HG03039 (cell line): ENCODE results near the gene ELP5.

Experiments
- ATAC-seq: cut with Tn5 transposase; IDR thresholded peaks from one replicate; pipeline ENCODE4 v1.9.1; 2021; ENCODE audit warnings: mild to moderate bottlenecking, moderate library complexity; ENCODE audit not compliant: unreplicated experiment

Gene ELP5

DNA sequence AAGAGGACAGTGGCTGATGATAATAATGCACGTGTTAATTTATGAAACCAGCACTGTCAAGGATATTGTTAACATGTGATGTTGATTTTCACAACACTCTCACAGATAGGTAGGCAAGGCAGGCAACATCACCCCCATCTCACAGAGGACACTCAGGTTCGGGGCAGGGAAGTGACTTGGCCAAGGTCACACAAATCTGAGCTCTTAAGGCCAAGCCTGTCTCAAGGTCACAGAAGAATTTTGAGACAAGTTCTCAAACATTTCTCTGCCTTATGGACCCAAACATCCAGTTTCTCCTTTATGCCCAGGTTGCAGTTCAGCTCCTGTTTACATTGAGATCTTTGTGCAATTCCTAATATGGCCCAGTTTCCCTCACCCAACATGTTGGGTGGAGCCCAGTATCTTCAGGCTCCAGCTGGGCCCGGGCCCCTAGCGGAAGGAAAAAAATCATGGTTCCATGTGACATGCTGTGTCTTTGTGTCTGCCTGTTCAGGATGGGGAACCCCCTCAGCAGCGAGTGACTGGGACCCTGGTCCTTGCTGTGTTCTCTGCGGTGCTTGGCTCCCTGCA is 30.8 kb downstream of the ELP5 start:
- ATAC-seq, result no peak

DNA sequence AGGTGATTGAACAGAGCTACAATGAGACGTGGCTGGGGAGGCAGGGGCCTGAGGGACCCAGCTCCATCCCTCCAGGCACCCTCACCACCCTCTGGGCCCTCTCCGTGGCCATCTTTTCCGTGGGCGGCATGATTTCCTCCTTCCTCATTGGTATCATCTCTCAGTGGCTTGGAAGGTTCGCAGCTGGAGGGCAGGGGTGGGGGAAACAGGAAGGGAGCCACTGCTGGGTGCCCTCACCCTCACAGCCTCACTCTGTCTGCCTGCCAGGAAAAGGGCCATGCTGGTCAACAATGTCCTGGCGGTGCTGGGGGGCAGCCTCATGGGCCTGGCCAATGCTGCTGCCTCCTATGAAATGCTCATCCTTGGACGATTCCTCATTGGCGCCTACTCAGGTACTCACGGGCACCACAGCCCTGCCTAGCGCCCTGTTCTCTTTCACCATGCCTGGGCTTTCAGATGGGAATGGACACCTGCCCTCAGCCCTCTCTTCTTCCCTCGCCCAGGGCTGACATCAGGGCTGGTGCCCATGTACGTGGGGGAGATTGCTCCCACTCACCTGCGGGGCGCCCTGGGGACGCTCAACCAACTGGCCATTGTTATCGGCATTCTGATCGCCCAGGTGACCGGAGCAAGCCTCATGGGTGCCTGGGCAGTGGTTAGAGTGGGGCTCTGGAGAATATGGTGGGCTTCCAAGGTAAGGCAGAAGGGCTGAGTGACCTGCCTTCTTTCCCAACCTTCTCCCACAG is 31.6 kb downstream of the ELP5 start:
- ATAC-seq, result no peak

DNA sequence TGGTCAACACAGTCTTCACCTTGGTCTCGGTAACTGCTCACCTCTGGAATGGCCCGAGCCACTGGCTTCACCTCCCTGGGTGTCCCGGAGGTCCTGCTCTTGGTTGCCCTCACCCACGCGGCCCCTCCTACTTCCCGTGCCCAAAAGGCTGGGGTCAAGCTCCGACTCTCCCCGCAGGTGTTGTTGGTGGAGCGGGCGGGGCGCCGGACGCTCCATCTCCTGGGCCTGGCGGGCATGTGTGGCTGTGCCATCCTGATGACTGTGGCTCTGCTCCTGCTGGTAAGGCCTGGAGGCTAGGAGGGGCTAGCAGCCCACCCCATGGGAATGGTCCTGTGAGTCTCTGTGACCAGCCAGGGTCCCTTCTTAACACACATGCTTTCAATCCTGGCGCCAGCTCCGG is 32.9 kb downstream of the ELP5 start:
- no peak for ATAC-seq

DNA sequence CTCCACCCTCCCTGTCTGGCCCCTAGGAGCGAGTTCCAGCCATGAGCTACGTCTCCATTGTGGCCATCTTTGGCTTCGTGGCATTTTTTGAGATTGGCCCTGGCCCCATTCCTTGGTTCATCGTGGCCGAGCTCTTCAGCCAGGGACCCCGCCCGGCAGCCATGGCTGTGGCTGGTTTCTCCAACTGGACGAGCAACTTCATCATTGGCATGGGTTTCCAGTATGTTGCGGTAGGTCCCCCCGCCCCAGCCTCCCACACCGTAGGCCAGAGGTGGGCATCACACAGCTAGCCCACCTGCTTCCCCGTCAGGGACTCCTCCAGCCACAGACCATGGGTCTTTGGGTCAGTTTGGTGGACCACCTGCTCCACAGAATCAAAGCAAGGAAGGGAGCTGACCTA is 33.7 kb downstream of the ELP5 start:
- ATAC-seq, result no peak

DNA sequence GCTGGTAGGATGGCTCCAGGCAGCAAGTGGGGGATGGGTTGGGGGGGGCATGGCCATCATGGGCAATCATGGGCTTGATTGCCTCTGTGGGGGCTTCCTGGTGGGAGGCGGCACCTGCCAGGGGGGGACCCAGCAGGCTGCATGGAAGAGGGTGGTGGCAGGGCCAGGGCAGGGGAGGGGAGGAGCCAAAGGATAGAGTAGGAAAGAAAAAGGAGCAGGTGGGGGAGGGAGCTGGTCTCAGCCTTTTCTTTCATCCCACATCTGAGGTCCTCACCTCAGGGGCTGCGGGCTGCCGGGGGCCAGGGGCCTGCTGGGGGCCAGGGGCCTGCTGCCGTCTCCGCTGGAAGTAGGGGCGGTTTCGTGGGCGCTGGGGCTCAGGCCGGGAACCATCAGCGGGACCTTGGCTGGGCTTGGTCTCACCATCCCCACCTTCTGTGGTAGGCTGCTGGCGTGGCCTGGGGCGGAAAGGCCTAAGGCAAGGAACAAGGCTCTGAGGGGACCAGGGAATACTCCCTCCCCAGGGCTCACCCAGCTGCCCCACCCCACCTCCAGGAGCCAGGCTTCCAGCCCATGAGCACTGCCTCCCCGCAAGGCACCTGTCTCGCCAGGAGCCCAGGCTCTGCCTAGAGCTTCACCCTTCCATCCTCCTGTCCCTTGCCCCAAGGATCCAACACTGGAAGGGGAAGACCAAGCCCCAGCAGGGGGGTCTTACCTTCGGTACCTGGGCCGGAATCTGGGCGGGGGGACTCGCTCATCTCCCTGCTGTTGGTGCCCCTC is 37.4 kb downstream of the ELP5 start:
- ATAC-seq, result no peak

DNA sequence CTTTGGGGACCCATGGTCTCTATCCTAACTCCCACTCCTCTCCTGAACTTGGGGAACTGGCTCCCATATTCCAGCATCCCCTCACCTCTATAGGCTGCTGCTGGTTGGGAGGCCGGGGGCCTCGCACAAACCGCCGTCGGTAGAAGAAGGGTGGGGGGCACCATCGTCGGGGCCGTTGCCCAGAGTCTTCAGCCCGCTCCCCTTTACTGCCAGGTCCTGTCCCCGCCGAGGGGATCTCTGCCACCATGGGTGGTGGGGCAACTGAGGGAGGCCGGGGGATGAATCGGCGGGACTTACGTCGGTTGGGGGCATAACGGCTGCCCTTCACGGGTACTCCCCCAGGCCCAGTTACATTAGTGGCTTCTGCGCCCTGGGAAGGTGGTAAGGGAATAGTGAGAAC is 38.2 kb downstream of the ELP5 start:
- no peak for ATAC-seq

DNA sequence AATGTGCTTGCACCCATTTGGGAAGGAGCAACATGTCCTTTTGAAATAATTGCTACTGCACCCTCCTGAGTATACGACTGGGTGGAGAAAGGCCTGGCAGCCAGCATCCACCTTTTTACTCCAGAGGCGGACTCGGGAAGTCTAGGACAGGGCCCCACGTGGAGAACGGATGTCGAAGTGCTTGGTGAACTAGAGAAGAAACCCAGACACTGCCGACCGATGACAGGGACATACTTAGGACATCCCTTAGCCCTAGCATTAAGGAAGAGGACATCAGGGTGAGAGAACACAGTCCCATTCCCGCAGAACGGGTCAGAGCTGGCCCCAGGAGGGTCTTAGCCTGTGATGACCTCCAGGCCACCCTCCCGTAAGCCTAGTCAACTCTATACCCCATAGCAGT is 38.7 kb downstream of the ELP5 start:
- ATAC-seq, result no peak

DNA sequence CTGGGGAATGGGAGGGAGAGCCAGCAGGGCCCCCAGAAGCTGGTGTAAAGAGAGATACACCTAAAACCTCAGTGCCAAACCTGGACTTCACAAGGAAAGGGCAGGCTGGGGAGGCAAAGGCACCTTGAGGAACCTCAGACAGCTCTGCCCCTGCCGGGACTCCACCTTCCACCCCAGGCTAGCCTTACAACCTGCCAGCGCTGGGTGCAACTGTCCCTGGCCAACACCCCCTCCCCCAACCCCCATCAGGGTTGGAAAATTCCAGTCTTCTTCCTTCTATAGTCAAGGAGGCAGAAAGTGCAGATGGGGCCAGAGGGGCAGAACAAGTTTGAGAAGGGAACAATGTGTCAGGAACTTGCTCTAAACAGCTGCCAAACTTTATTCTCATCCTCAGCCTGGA is 40.2 kb downstream of the ELP5 start:
- ATAC-seq, result no peak

DNA sequence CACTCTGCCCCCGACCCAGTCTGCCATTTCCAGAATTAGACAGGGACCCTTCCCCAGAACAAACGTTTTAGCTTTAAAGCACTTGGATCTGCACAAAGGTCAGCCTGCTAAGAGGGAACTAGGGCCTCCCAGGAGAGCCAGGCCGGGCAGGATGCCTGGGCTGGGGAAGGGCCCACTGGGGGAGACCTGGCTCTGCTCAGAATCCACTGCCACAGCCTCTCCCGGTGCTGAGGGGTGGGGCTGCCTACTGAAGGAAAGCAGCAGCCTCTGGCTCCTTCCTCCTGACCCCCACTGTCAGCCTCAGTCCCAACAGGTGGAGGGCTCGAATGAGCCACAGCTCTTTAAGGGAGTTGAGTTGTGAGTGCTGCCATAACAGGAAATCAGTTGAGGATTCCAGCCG is 40.7 kb downstream of the ELP5 start:
- ATAC-seq, result no peak

DNA sequence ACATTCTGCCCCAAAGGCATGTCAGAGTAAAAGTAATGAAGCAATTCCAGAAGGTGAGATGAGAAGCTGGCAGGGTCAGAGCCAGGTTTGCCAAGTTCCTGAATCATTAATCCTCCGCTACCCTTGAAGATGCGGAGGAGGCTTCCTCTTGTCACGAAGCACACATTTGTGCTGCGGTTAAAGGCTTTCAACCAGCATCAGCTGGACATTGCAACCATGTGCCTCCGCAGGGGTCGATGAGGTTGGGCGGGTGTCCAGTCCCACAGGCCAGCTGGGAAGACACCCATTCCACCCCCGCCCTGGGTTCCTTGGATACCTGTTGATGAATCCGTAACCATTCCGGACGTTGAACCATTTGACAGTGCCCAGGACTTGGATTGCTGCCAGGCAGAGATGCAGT is 41.1 kb downstream of the ELP5 start:
- ATAC-seq, result no peak

DNA sequence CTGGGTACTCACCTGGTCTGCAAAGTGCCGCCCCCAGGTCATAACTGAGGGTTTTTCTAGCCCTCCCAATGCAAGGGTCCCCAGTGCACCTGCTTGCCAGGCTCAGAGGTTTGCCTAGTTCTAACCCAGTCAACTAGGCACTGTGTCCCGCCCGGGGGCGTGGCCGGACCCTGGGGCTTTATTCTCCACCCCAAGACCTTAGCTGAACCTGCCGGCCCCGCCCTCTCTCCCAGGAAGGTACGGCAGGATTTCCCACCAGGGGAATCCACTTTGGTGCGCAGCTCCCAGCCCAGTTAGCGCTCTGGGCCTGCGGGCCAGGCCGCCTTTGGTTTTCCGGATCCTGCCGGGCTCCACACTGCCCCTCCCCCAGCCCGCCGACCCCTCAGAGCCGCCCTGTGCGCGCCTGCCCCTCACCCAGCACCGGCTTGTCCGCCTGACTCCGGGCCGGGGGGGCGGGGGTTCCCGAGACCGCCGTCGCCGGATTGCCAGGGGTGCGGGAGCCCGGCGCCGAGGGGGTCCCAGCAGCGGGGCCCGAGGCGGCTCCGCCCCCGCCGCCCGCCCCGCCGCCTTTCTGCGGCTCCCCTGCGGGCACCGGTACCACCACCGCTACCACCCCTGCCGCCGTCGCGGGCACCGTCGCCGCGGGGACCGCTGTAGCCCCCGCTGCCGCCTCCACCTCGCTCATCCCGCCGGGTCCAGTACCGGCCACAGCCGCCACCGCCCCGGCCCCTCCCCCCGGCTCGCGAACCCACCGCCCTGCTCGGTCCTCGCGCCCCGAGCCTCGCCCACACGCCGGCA is 42.0 kb downstream of the ELP5 start:
- no peak for ATAC-seq

DNA sequence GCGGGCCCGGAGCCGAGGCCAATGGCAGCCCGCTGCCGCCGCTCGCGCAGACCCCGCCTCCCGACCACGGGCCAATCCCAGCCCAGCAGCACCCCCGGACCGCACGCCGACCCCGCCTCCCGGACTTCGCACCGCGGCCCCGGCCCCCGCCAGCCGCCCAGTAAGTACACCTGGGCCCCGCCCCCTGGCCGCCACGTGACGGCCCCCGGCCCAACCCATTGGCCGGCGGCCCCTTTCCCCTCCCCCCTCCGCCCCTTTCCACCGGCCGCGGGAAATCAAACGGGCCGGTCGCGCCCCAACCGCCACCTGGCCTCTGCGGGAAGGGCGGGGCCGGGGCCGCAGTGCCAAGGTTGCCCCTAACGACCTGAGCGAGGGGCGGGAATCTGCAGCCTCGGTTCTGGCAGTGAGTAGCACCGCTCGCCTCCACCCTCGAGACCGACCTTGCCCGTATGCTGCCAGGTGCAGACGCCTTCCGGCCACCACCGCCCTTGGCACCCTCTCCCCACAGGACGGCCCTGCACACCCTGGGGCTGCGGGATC is 42.7 kb downstream of the ELP5 start, which contains the start of gene YBX2:
Gene YBX2 (minus strand): TSS at position 26 of the 540 bp plus-strand sequence. CDS start 139 bp downstream, outside the sequence.
- no peak for ATAC-seq

DNA sequence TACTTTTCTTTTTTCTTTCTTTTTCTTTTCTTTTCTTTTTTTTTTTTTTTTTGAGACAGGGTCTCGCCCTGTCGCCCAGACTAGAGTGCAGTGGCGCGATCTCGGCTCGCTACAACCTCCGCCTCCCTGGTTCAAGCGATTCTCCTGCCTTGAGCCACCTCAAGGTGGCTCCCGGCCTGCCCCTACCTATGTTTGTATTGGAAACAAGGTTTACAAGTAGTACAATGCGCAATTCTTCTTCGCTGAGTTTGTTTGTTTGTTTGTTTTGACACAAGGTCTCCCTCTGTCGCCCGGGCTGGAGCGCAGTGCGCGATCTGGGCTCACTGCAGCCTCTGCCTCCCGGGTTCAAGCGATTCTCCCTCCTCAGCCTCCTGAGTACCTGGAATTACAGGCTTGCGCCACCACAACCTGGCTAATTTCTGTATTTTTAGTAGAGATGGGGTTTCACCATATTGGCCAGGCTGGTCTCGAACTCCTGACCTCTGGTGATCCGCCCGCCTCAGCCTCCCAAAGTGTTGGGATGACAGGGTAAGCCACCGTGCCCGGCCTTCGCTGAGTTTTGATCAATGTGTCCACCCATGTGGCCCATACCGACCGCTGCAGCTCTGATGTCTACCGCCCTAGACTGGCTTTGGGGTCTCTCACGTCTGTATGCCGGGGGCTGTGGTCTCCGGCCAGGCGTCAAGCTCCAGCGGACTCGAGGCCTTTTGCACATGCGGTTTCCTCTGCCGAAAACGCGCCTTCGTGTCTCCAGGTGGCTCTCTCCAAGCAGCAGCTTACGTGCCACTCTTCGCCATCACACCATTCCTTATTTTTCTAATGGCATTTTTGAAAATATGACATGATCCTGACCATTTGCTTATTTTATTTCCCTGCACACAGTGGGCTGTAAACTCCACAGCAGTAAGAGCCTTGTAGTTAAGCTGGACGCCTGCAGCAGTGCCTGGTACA is 43.5 kb downstream of the ELP5 start:
- no peak for ATAC-seq

DNA sequence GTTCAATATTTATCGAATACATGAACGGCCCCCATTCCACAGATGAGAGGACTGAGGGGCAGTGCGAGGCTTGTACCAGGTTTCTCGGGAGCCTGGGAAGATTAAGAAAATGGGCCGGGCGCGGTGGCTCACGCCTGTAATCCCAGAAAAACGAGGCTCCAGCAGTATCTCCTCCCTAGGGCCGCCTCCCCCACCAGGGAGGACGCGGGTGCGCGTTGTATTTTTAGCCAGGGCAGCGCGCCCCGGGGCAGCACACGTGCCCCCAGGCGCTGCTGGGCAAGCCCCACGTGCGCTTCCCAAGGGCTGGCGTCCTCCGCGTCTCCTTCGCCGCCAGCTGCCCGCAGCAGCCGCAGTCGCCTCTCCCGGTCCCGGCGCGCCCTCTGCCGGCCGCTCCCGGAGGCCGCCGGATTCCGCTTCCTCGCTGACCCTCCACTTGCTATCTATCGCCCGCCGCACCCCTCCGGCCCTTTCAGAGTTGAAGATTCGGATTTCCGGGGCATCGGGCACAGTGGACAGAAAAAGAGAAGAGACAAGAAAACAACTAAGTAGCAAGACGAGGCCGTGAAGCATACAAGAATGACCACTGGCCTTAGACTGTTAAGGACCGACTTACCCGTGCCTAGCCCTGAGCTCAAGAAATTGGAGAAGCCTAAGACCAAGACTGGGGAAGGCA is 44.3 kb downstream of the ELP5 start:
- peak; percentile 58 for ATAC-seq

DNA sequence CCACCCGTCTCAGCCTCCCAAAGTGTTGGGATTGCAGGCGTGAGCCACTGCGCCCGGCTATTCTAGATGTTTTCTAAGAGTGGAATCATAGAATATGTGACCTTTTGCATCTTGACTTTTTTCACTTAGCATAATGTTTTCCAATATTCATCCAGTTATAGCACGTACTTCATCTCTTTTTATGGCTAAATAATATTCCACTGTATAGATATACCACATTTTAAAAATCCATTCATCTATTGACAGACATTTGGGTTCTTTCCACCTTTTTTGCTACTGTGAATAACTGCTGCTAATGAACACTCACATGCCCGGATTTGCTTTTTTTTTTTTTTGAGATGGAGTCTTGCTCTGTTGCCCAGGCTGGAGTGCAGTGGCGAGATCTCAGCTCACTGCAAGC is 52.2 kb downstream of the ELP5 start:
- ATAC-seq, result no peak

DNA sequence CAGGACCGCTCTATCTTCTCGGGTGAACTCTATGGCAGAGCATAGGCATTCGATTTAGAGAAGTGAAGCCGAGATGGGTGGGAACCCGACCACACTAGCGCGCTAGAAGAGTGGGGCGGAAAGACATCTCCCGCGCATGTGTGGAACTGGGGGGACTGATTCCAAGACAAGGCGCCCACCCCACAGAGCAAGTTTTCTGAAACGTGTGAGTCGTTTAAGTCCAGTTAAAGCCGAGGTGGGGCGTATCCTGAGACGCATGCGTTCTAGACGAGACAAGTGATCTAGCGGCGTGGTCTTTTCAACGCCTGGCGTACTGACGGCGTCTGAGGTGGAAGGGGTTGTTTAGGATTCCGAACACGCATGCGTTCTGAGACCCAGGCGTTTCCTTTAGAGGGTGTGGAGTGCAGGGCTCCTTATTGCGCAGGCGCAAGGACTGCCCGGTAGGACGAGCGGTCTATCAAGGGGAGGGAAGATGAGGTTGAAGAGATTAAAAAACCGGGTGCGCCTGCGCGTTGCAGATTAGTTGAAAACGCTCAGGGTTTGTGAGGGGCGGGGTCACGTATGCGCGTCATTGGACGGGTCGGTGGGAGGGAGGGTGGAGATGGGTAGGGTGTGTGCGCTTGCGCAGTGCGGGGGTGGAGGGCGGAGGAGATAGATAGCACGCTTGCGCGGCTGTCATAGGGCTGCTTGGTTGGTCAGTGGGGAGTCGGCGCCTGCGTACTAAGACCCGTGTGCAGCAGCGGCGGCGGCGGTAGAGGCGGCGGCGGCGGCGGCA is 55.1 kb downstream of the ELP5 start, which contains the start of gene EIF5A:
Gene EIF5A (plus strand): TSS at position 718 of the 775 bp plus-strand sequence. CDS start 2,008 bp downstream, outside the sequence.
- ATAC-seq, result peak; percentile 64

DNA sequence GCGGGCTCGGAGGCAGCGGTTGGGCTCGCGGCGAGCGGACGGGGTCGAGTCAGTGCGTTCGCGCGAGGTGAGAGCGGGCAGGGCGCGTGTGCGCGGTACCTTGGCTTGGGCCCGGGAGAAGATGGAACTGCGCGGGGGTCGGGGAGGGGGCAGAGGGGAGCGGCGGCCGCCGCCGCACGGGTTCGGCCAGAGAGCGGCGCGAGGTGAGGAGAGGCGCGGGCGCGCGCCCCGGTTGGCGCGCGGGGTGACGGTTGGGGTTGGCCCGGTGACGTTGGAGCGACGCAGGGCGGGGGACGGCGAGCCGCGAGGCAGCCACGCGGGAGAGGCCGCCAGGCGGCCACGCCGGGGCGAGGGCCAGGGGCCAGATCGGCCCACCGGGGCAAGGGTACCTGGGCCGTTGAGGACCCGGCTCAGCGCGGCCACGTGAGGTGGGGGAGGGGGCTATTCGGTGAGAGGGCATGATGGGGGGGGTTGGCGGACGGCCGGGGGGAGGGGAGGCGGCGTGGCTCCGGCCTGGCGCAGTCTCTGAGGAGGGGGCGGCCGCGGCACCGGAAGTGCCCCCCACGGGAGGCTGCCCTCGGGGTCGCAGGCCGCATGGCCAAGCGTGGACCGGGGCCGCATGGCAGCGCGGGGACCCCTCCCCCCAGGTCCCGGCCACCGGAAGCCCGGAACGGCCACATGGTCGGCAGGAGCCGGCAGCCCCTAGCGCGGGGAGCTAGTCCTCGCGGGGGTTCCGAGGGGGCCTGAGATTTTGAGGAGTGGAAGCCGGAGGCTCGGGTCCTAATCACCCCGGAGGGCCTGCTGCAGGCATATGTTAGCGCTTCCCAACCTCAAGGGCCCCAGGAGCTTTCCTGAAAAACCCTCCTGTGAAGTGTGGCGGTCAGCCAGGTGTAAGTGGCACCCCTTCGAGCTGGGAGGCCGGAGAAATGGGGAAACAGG is 55.9 kb downstream of the ELP5 start:
- ATAC-seq, result no peak
